Measurements from ENCODE around the gene PALM3. TPM values are rescaled to one million over a fixed set of nuclear protein-coding genes. Genes with fewer than 3 reads are reported as not detected.

The PALM3 gene
- total RNA-seq, 1 experiment from 2014 or later, result 0.54 TPM

DNA sequence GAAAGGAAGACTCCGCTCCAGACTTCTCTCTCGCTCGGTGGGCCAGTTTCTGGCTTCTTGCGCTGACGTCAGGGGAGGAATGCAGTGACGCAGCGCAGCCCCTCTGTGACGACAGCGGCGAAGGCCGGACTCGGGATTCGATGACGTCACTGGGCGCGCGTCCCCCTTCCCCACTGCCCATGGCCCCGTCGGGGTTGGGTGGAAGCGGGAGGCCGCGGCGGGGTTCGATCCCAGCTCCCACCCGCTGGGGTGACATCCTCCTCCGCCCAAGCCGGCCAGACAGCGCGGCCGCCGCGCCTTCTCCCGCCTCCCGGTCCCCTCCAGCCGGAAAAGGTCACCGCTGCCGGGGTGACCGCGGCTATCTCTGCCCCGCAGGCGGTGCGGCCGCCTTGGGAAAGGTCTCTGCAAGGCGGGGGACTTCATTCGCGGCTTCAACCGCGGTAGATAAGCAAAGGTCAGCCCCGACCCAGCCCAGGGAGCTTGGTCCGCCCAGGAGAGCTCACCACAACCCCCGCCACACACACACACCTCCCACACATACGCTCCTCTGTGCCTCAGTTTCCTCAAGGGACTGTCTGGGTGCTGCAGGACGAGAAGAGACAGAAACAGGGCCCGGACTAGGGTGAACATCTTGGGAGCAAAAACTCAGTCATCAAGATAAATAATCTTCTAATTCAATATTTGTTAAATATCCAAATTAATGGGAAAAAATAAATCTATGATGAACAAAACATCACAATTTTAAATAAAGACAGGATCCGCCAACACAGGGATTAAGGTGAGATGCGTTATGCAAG, 54.9 kb downstream of the PALM3 start:
- Histone ChIP-seq H3K4me1 (ENCODE audit: control insufficient read depth, insufficient read depth, low read length) (peaks cover 12% of the 10 kb centered on the region), H3K9me3 (ENCODE audit: control insufficient read depth, insufficient read depth, low read depth, low read length) (no peaks in the 10 kb centered on the region), H3K4me3 (ENCODE audit: low read depth in 2 of 2, low read length in 2 of 2) (peak overlapping the region; percentile 66 to 69), H3K36me3 (ENCODE audit: control insufficient read depth, insufficient read depth, low read length) (no peaks in the 10 kb centered on the region; the same call in 1 of the 2 replicates), H3K27ac (ENCODE audit: low read length) (peak overlapping the region; percentile 85), H3K27me3 (ENCODE audit: control insufficient read depth, insufficient read depth, low read length) (no peaks in the 10 kb centered on the region)
- intact Hi-C loops (cut with micrococcal nuclease; ENCODE audit: unreplicated experiment), result no loop called here
- in situ Hi-C loops (cut with HindIII; ENCODE audit: low pct_unique_long_range_greater_than_20kb, low sequenced_read_pairs), result no loop called here
- TF ChIP-seq SIN3A (IDR thresholded peaks at IDR 0.05; ENCODE audit: borderline replicate concordance, insufficient read depth, low read depth, low read length) (no peak), POLR2AphosphoS5 (IDR thresholded peaks at IDR 0.05; ENCODE audit: low read depth, low read length) (no peak), REST (IDR thresholded peaks at IDR 0.05; ENCODE audit: insufficient read depth in 1 of 2, low read depth in 2 of 2, low read length in 1 of 2) (0 out of 4 replicates have a peak, but pooled peaks of 1 of the 2 experiments have one; percentile 52), TCF7L2 (IDR thresholded peaks at IDR 0.05; ENCODE audit: low read depth, low read length) (no peak)
- TF ChIP-seq, protein P1, sequence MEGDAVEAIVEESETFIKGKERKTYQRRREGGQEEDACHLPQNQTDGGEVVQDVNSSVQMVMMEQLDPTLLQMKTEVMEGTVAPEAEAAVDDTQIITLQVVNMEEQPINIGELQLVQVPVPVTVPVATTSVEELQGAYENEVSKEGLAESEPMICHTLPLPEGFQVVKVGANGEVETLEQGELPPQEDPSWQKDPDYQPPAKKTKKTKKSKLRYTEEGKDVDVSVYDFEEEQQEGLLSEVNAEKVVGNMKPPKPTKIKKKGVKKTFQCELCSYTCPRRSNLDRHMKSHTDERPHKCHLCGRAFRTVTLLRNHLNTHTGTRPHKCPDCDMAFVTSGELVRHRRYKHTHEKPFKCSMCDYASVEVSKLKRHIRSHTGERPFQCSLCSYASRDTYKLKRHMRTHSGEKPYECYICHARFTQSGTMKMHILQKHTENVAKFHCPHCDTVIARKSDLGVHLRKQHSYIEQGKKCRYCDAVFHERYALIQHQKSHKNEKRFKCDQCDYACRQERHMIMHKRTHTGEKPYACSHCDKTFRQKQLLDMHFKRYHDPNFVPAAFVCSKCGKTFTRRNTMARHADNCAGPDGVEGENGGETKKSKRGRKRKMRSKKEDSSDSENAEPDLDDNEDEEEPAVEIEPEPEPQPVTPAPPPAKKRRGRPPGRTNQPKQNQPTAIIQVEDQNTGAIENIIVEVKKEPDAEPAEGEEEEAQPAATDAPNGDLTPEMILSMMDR (IDR thresholded peaks at IDR 0.05), result no peak
- ATAC-seq (peak; percentile 70), DNase-seq (ENCODE audit: low read depth, low spot score) (no peak)
- ChIA-PET CTCF (no interaction called here), POLR2A (interaction anchor here (0.6 kb wide), 1 partner anchor 845 kb away, joined by 4 read pairs; no protein-coding TSS in a partner anchor)
- TSS peak; percentile 93 for BruUV-seq (replicated peaks)

- in situ Hi-C loops (cut with HindIII; ENCODE audit: low pct_unique_long_range_greater_than_20kb, low sequenced_read_pairs), result no loop called here
- DNase-seq (ENCODE audit: low read depth, low spot score) (peak; percentile 93), ATAC-seq (peak; percentile 90)
- ChIA-PET CTCF (no interaction called here), POLR2A (no interaction called here)
- H3K4me1 ChIP-seq (ENCODE audit: control insufficient read depth, insufficient read depth, low read length), result peaks cover 12% of the 10 kb centered on the region
- peak within 1 kb of the TSS; percentile 91 for H3K27ac ChIP-seq (ENCODE audit: low read length)
- no peaks in the 10 kb centered on the region for H3K27me3 ChIP-seq (ENCODE audit: control insufficient read depth, insufficient read depth, low read length)
- no peak for TF ChIP-seq POLR2AphosphoS5 (IDR thresholded peaks at IDR 0.05; ENCODE audit: low read depth, low read length)
- TF ChIP-seq REST (IDR thresholded peaks at IDR 0.05; ENCODE audit: insufficient read depth in 1 of 2, low read depth in 2 of 2, low read length in 1 of 2), result no peak
- TF ChIP-seq, protein P1 (IDR thresholded peaks at IDR 0.05), result no peak
- TF ChIP-seq TCF7L2 (IDR thresholded peaks at IDR 0.05; ENCODE audit: low read depth, low read length), result peak; percentile 87
- peak; percentile 68; the same call in 1 of the 2 replicates for TF ChIP-seq SIN3A (IDR thresholded peaks at IDR 0.05; ENCODE audit: borderline replicate concordance, insufficient read depth, low read depth, low read length)
- intact Hi-C loops (cut with micrococcal nuclease; ENCODE audit: unreplicated experiment), result no loop called here
- H3K9me3 ChIP-seq (ENCODE audit: control insufficient read depth, insufficient read depth, low read depth, low read length), result no peaks in the 10 kb centered on the region
- no peaks in the 10 kb centered on the region; the same call in 1 of the 2 replicates for H3K36me3 ChIP-seq (ENCODE audit: control insufficient read depth, insufficient read depth, low read length)
- peak within 1 kb of the TSS; percentile 66 to 69 for H3K4me3 ChIP-seq (ENCODE audit: low read depth in 2 of 2, low read length in 2 of 2)
- no TSS peak for BruUV-seq (replicated peaks)
Measured at GRCh38 chr19:14006085-14006765, 55.7 kb downstream of the PALM3 start, which contains the start of gene RFX1. RFX1 (minus strand) TSS chr19:14006320; CDS start chr19:13993843, 12,477 bp downstream.

Measured in Panc1 (cell line).